ENCODE measurements around the gene FLNA.

DNA sequence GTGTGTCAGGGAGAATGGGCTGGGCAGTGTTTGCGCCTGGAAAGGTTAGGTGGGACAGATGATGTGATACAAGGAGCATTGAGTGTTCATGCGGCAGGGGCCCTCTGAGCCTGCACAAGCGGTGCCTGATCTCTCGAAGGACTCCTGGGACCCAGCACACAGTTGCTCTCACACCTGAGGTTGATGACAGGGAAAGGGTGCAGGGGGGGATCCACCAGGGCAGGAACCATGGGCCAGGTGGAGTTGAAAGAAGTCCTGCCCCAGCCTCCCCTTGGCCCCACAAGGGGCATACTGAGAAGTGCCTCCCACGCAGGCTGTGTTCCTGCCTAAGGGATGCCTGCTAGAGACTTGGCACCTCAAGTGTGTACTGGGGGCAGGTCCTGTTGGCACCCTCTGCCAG is 45.8 kb downstream of the FLNA start:
- TF ChIP-seq EZH2 (IDR thresholded peaks at IDR 0.05; ENCODE audit: insufficient read depth, low read length) = no peak
- TF ChIP-seq, protein P1, sequence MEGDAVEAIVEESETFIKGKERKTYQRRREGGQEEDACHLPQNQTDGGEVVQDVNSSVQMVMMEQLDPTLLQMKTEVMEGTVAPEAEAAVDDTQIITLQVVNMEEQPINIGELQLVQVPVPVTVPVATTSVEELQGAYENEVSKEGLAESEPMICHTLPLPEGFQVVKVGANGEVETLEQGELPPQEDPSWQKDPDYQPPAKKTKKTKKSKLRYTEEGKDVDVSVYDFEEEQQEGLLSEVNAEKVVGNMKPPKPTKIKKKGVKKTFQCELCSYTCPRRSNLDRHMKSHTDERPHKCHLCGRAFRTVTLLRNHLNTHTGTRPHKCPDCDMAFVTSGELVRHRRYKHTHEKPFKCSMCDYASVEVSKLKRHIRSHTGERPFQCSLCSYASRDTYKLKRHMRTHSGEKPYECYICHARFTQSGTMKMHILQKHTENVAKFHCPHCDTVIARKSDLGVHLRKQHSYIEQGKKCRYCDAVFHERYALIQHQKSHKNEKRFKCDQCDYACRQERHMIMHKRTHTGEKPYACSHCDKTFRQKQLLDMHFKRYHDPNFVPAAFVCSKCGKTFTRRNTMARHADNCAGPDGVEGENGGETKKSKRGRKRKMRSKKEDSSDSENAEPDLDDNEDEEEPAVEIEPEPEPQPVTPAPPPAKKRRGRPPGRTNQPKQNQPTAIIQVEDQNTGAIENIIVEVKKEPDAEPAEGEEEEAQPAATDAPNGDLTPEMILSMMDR (IDR thresholded peaks at IDR 0.05; ENCODE audit: insufficient read depth, low read depth, low read length) = no peak

Data from astrocyte (in vitro differentiated cells and primary cell).